Keratinocyte (primary cell): ENCODE data around the gene GAP43. TPM values are rescaled to one million over a fixed set of nuclear protein-coding genes. Genes with fewer than 3 reads are reported as not detected.

Experiments
- DNase-seq: peaks from one replicate; pipeline ENCODE4 v3.0.0-alpha.2; 2011; ENCODE audit warnings: low read depth, missing footprints, low spot score
- FAIRE-seq: peaks from 2 replicates; lab custom pipeline; 2011; peaks lifted over from hg19 to GRCh38; lab: Jason Lieb, UNC
- H2AFZ ChIP-seq: 2 replicates; pipeline ENCODE4 v1.6.0; 2012; ENCODE audit warnings: low read length, control low read depth, inconsistent platforms; ENCODE audit not compliant: control insufficient read depth
- H3K27ac ChIP-seq: 2 replicates; pipeline ENCODE4 v1.5.1; 2011; ENCODE audit warnings: low read length; ENCODE audit not compliant: control insufficient read depth, insufficient read depth
- H3K27me3 ChIP-seq: 3 replicates; pipeline ENCODE4 v1.6.0; 2011; ENCODE audit warnings: low read length; ENCODE audit not compliant: control insufficient read depth, insufficient read depth; ENCODE audit errors: extremely low read depth
- H3K36me3 ChIP-seq, 2 experiments: 2 replicates in 1 of 2; 3 replicates in 1 of 2; pipeline ENCODE4 v1.5.1; 2011; ENCODE audit warnings: low read length in 2 of 2, mild to moderate bottlenecking in 1 of 2; ENCODE audit not compliant: control insufficient read depth in 2 of 2, insufficient read depth in 2 of 2; ENCODE audit errors: extremely low read depth in 1 of 2
- H3K4me1 ChIP-seq: 3 replicates; pipeline ENCODE4 v1.5.1; 2011; ENCODE audit warnings: low read length; ENCODE audit not compliant: control insufficient read depth, insufficient read depth; ENCODE audit errors: extremely low read depth
- H3K4me2 ChIP-seq: 3 replicates; pipeline ENCODE4 v1.6.0; 2011; ENCODE audit warnings: low read depth, low read length; ENCODE audit not compliant: control insufficient read depth, insufficient read depth; ENCODE audit errors: extremely low read depth
- H3K4me3 ChIP-seq, 3 experiments: fragments of 200-600 bp in 1 of 3; sonication (generic) in 1 of 3; 2 replicates in 2 of 3; 3 replicates in 1 of 3; pipeline ENCODE4 v1.5.1; 2011 to 2016; ENCODE audit warnings: low read length in 3 of 3, mild to moderate bottlenecking in 3 of 3, control low read depth in 2 of 3, inconsistent platforms in 1 of 3, low read depth in 1 of 3, mixed read lengths in 1 of 3, mixed run types in 1 of 3, moderate library complexity in 1 of 3; ENCODE audit not compliant: control insufficient read depth in 2 of 3, insufficient read depth in 2 of 3; ENCODE audit errors: extremely low read depth in 1 of 3
- H3K79me2 ChIP-seq: 2 replicates; pipeline ENCODE4 v1.6.0; 2012; ENCODE audit warnings: low read length; ENCODE audit not compliant: control insufficient read depth, insufficient read depth
- H3K9ac ChIP-seq: 3 replicates; pipeline ENCODE4 v1.6.0; 2011; ENCODE audit warnings: low read length; ENCODE audit not compliant: control insufficient read depth, insufficient read depth; ENCODE audit errors: extremely low read depth
- H3K9me1 ChIP-seq: 3 replicates; pipeline ENCODE4 v1.6.0; 2011; ENCODE audit warnings: low read length; ENCODE audit not compliant: control insufficient read depth, insufficient read depth; ENCODE audit errors: extremely low read depth
- H3K9me3 ChIP-seq: 2 replicates; pipeline ENCODE4 v1.5.1; 2012; ENCODE audit warnings: low read depth, low read length; ENCODE audit not compliant: control insufficient read depth
- H4K20me1 ChIP-seq: 3 replicates; pipeline ENCODE4 v1.6.0; 2011; ENCODE audit warnings: low read length; ENCODE audit not compliant: control insufficient read depth, insufficient read depth; ENCODE audit errors: extremely low read depth
- EZH2 ChIP-seq: IDR thresholded peaks from one replicate; pipeline ENCODE4 v1.6.1; 2012; ENCODE audit warnings: inconsistent platforms, mild to moderate bottlenecking, low read length, moderate library complexity
- dilution Hi-C: fragments of 300-500 bp; cut with MboI; formaldehyde crosslinking; loops from one replicate; pipeline ENCODE4 v1.7.0; 2020; ENCODE audit warnings: low sequenced_read_pairs; ENCODE audit not compliant: extremely low pct_ligation_motif_present
- polyA plus RNA-seq, 5 experiments: library from polyadenylated mRNA; depleted of rRNA in 3 of 5; stranded (reverse) in 3 of 5; stranded (forward) in 1 of 5; unstranded in 1 of 5; fragments of >200 nt; gene quantifications; 1 replicate in 1 of 5; 2 replicates in 3 of 5; 3 replicates in 1 of 5; pipeline versions ENCODE4 v1.2.1 to v1.2.3, GENCODE V29; 2011 to 2012; ENCODE audit warnings: missing spikeins in 2 of 5, low read depth in 1 of 5, low replicate concordance in 1 of 5
- TF ChIP-seq, protein P1 (sequence below), 3 experiments: IDR thresholded peaks in 1 of 3; conservative IDR thresholded peaks in 1 of 3; optimal IDR thresholded peaks in 1 of 3; 2 replicates in 2 of 3; 3 replicates in 1 of 3; pipeline versions ENCODE3 to v1.5.1; 2011; ENCODE audit warnings: low read length in 3 of 3, mild to moderate bottlenecking in 3 of 3, moderate library complexity in 2 of 3, control low read depth in 1 of 3, inconsistent platforms in 1 of 3; ENCODE audit not compliant: insufficient read depth in 2 of 3; ENCODE audit errors: extremely low read depth in 1 of 3

The GAP43 gene
- polyA plus RNA-seq, 1 donor (not counting 4 experiments of a cell fraction or from before 2014, with no cell fraction given): not detected

DNA sequence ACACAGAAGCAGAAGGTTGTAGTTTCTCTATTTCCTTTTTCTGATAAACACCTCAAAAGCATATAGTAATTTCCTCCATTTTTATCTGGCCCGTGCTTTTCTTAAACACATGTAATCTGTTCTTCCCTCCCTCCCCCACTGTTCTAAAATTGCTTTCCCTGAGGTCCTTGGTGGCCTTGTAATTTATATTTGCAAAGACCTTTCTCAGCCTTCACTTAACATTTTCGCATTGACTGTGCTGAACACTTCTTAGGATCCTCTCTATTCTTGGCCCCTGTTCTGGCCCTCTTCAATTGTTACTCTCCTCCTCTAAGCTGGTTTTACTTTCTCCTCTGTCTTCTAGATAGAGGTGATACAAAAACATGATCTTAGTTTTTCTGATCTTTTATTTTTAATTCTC lies 28.3 kb downstream of the GAP43 start:
- TF ChIP-seq EZH2: no peak
- TF ChIP-seq, protein P1, sequence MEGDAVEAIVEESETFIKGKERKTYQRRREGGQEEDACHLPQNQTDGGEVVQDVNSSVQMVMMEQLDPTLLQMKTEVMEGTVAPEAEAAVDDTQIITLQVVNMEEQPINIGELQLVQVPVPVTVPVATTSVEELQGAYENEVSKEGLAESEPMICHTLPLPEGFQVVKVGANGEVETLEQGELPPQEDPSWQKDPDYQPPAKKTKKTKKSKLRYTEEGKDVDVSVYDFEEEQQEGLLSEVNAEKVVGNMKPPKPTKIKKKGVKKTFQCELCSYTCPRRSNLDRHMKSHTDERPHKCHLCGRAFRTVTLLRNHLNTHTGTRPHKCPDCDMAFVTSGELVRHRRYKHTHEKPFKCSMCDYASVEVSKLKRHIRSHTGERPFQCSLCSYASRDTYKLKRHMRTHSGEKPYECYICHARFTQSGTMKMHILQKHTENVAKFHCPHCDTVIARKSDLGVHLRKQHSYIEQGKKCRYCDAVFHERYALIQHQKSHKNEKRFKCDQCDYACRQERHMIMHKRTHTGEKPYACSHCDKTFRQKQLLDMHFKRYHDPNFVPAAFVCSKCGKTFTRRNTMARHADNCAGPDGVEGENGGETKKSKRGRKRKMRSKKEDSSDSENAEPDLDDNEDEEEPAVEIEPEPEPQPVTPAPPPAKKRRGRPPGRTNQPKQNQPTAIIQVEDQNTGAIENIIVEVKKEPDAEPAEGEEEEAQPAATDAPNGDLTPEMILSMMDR (optimal IDR thresholded peaks at IDR 0.05 in 1 of 3, IDR thresholded peaks at IDR 0.05 in 1 of 3, conservative IDR thresholded peaks at IDR 0.05 in 1 of 3; ENCODE audit: extremely low read depth in 1 of 3, insufficient read depth in 2 of 3, low read length in 3 of 3): no peak
- Histone ChIP-seq H3K9ac (no peak overlapping the region), H3K79me2 (no peaks in the 10 kb centered on the region)

DNA sequence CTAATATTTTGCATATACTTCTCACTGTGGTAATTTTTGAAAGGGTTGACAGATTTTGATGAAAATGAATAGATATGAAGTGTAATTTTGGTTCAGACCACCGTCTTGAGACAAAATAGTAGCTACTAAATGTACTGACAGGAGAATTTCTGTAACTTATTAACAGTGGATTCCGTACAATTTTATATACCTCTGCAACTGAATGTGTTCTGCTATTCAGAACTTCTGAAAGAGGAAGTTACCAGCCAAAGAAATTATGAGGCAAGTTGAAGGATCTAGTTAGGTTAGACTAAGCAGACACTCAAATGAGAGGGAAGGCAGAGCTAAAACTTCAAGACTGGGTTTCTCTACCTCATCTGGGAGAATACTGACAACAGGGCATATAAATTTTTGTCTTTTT lies 29.4 kb downstream of the GAP43 start:
- Histone ChIP-seq H3K36me3 (no peaks in the 10 kb centered on the region), H3K9me1 (no peaks in the 10 kb centered on the region), H3K9me3 (no peaks in the 10 kb centered on the region), H3K4me2 (no peak overlapping the region), H3K79me2 (no peaks in the 10 kb centered on the region), H3K27me3 (no peaks in the 10 kb centered on the region), H3K4me1 (peaks cover 2% of the 10 kb centered on the region), H2AFZ (no peak overlapping the region), H4K20me1 (no peaks in the 10 kb centered on the region), H3K4me3 (no peak overlapping the region), H3K9ac (no peak overlapping the region), H3K27ac (no peak overlapping the region)
- TF ChIP-seq, protein P1 (optimal IDR thresholded peaks at IDR 0.05 in 1 of 3, IDR thresholded peaks at IDR 0.05 in 1 of 3, conservative IDR thresholded peaks at IDR 0.05 in 1 of 3; ENCODE audit: extremely low read depth in 1 of 3, insufficient read depth in 2 of 3, low read length in 3 of 3): no peak
- TF ChIP-seq EZH2: no peak
- no peak for DNase-seq
- no peak for FAIRE-seq
- dilution Hi-C loops: no loop called here

More for the DNA sequence above, 28.3 kb downstream of the GAP43 start:
- FAIRE-seq (no peak), DNase-seq (no peak)
- dilution Hi-C loops: no loop called here
- Histone ChIP-seq H3K4me3 (no peak overlapping the region), H3K27ac (no peak overlapping the region), H3K4me1 (no peaks in the 10 kb centered on the region), H3K9me1 (no peaks in the 10 kb centered on the region), H3K9me3 (no peaks in the 10 kb centered on the region), H4K20me1 (no peaks in the 10 kb centered on the region), H3K27me3 (no peaks in the 10 kb centered on the region), H3K4me2 (no peak overlapping the region), H2AFZ (no peak overlapping the region), H3K36me3 (no peaks in the 10 kb centered on the region)
